Measurements from ENCODE around the gene SMARCD3.

Gene SMARCD3

DNA sequence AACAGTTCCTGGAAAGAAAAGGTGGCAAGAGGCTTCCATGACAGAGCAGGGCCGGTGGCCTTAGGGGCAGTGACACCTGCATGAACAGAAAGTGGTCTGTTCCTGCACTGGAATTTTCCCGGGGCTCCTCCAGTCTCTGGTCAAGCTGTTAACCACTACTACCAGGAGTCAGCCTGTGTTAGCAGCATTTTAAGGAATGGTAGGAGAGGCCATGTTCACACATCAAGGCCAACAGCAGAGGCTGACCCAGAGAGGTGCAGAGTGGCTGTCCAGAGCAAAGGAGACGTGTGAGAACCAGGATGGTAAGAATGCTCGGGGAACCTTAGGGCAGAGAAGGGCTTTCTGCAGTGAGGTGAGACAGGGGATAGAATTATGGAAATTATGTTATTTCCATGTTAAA, 46.7 kb downstream of the SMARCD3 start:
- no peak for DNase-seq (ENCODE audit: low read depth)
- TF ChIP-seq, protein P1, sequence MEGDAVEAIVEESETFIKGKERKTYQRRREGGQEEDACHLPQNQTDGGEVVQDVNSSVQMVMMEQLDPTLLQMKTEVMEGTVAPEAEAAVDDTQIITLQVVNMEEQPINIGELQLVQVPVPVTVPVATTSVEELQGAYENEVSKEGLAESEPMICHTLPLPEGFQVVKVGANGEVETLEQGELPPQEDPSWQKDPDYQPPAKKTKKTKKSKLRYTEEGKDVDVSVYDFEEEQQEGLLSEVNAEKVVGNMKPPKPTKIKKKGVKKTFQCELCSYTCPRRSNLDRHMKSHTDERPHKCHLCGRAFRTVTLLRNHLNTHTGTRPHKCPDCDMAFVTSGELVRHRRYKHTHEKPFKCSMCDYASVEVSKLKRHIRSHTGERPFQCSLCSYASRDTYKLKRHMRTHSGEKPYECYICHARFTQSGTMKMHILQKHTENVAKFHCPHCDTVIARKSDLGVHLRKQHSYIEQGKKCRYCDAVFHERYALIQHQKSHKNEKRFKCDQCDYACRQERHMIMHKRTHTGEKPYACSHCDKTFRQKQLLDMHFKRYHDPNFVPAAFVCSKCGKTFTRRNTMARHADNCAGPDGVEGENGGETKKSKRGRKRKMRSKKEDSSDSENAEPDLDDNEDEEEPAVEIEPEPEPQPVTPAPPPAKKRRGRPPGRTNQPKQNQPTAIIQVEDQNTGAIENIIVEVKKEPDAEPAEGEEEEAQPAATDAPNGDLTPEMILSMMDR (conservative IDR thresholded peaks at IDR 0.05; ENCODE audit: low read depth, low read length): no peak
- H3K4me3 ChIP-seq (ENCODE audit: low read length): no peak overlapping the region

DNA sequence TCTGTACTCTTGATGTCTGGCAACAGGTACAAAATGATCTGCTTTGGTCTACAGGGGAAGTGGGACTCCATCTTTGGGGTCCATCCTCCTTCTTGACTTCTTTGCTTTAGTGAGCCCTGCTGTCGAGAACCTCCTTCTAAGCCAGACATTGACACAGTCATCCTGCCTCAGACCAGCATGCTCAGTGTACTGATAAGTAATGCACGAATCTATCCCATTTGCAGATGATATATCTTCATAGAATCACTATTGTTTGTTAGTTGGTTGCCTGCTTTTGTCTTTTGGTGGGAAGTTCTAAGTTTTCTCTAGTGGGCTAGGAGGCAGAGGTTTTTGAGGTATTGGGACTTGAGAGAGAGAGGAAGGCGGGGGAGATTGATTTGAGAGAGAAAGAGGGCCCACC, 47.1 kb downstream of the SMARCD3 start:
- TF ChIP-seq, protein P1 (conservative IDR thresholded peaks at IDR 0.05; ENCODE audit: low read depth, low read length): no peak
- DNase-seq (ENCODE audit: low read depth): no peak

DNA sequence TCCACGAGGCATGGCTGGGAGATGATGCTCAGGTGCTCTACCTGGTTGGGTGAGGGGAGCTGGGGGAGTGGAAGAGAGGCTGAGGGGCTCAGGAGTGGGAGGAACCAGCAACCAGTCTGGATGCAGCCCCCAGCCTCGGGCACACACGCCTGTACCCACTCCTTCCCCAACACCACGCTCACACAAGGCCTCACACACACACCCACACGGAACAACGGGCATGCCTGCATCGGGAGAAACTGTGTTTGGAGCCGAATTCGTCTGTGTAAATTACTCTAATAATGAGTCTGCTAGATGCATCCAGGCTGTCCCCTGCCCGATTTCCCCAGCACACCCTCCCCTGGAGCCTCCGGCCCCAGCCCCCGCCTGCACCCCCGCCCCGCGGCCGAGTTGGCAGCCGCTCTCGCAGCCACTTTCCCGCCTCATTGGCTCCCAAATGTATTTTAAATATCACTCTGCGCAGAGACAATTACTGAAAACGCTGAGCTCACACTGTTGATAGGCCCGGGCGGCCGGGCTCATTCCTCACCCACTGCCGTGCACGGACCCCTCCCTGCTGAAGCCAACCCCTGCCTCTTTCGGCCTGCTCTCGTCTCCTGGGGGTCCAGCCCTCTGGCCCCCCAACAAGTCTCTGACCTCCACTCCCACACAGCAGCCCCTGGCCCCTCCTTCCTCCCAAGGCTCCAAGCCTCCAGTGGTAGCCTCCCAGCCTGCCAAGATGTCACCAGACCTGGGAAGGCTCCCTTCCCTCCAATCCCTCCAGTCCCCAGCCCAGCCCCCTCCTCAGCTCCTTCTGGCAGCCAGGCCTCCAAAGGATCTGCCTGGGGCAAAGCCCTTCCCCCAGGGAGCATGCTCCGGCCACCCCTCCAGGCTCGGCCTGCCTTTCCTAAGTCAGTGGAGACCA, 49.3 kb downstream of the SMARCD3 start:
- DNase-seq (ENCODE audit: low read depth): no peak
- H3K4me3 ChIP-seq (ENCODE audit: low read length): no peak overlapping the region
- TF ChIP-seq, protein P1 (conservative IDR thresholded peaks at IDR 0.05; ENCODE audit: low read depth, low read length): no peak

More for the DNA sequence above, 47.1 kb downstream of the SMARCD3 start:
- no peak overlapping the region for H3K4me3 ChIP-seq (ENCODE audit: low read length)

DNA sequence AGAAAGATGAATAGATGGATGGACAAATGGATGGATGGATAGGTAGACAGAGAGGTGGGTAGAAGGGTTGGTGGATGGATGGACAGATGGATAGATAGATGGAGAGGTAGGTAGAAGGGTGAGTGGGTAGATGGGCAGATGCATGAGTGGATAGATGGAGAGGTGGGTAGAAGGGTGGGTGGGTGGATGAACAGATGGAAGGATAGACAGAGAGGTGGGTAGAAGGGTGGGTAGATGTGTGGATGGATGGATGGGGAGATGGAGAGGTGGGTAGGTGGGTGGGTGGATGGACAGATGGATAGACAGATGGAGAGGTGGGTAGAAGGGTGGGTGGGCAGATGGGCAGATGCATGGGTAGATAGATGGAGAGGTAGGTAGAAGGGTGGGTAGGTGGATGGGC, 50.6 kb downstream of the SMARCD3 start:
- TF ChIP-seq, protein P1 (conservative IDR thresholded peaks at IDR 0.05; ENCODE audit: low read depth, low read length): no peak
- DNase-seq (ENCODE audit: low read depth): no peak
- no peak overlapping the region for H3K4me3 ChIP-seq (ENCODE audit: low read length)

- TF ChIP-seq, protein P1 (conservative IDR thresholded peaks at IDR 0.05; ENCODE audit: low read depth, low read length): no peak
- DNase-seq (ENCODE audit: low read depth): no peak
Observed at GRCh38 chr7:151195616-151196450, 52.7 kb downstream of the SMARCD3 start.

DNA sequence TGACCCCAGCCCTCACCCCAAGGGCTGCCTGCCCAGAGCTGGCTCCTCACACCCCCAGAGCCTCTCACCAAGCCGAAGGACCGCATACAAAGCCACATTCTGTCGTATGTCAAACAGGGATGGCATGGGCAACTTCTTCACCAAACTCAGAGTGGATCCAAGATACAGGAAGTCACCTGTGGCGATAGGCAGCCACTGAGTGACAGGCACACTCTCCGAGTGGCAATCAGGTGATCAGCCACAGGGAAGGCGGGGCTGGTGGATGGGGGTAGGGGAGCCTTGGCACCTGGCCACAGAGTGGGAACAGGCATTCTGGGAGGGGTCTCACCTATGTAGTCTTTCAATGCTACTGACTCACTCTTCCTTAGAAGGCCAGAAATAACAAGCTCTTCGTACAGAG, 54.3 kb downstream of the SMARCD3 start:
- TF ChIP-seq, protein P1 (conservative IDR thresholded peaks at IDR 0.05; ENCODE audit: low read depth, low read length): no peak
- no peak overlapping the region for H3K4me3 ChIP-seq (ENCODE audit: low read length)
- no peak for DNase-seq (ENCODE audit: low read depth)

More at GRCh38 chr7:151195616-151196450, 52.7 kb downstream of the SMARCD3 start:
- H3K4me3 ChIP-seq (ENCODE audit: low read length): no peak overlapping the region
